Peyer's patch (tissue), 4 donors: Measurements from ENCODE around the gene CPEB4. TPM values are rescaled to one million over a fixed set of nuclear protein-coding genes. Genes with fewer than 3 reads are reported as not detected.

Experiments
- DNase-seq, 3 donors: peaks; one replicate each; pipeline ENCODE4 v3.0.0-alpha.2; 2017 to 2019
- H3K27ac ChIP-seq, 4 donors: fragments of 200-600 bp; sonication (generic); one replicate each; pipeline ENCODE4 v1.5.1; 2016 to 2019
- H3K27me3 ChIP-seq, 2 donors: fragments of 200-600 bp; sonication (generic); one replicate each; pipeline ENCODE4 v1.5.1; 2019
- H3K36me3 ChIP-seq, 3 donors: fragments of 200-600 bp; sonication (generic); one replicate each; pipeline ENCODE4 v1.5.1; 2016 to 2019
- H3K4me1 ChIP-seq, 4 donors: fragments of 200-600 bp; sonication (generic); one replicate each; pipeline ENCODE4 v1.5.1; 2016 to 2019
- H3K4me3 ChIP-seq, 4 donors: fragments of 200-600 bp; sonication (generic); 1 replicate in 3 of 4; 2 replicates in 1 of 4; pipeline ENCODE4 v1.5.1; 2016 to 2019; ENCODE audit warnings: mild to moderate bottlenecking in 1 of 4
- H3K9me3 ChIP-seq, 4 donors: fragments of 200-600 bp; sonication (generic); one replicate each; pipeline ENCODE4 v1.5.1; 2016 to 2019; ENCODE audit warnings: mild to moderate bottlenecking in 1 of 4
- CTCF ChIP-seq, 6 experiments: fragments of 450-650 bp in 4 of 6; fragments of 200-600 bp in 2 of 6; sonication (generic) in 1 of 6; IDR thresholded peaks; one replicate each; pipeline ENCODE4 v1.5.1; 2017 to 2019; ENCODE audit warnings: antibody characterized with exemption in 6 of 6, mild to moderate bottlenecking in 3 of 6, moderate library complexity in 1 of 6
- POLR2A ChIP-seq, 2 donors: fragments of 450-650 bp; IDR thresholded peaks; one replicate each; pipeline ENCODE4 v1.5.1; 2017; ENCODE audit warnings: antibody characterized with exemption in 2 of 2, mild to moderate bottlenecking in 2 of 2, moderate library complexity in 2 of 2
- total RNA-seq, 4 donors: library from RNA; depleted of rRNA; stranded (reverse); fragments of >200 nt; gene quantifications; one replicate each; pipeline ENCODE4 v1.1.0, GENCODE V29; 2016

The CPEB4 gene
- total RNA-seq, 4 donors from 2014 or later, result 29.7 to 67.0 (median 57.6) TPM

DNA sequence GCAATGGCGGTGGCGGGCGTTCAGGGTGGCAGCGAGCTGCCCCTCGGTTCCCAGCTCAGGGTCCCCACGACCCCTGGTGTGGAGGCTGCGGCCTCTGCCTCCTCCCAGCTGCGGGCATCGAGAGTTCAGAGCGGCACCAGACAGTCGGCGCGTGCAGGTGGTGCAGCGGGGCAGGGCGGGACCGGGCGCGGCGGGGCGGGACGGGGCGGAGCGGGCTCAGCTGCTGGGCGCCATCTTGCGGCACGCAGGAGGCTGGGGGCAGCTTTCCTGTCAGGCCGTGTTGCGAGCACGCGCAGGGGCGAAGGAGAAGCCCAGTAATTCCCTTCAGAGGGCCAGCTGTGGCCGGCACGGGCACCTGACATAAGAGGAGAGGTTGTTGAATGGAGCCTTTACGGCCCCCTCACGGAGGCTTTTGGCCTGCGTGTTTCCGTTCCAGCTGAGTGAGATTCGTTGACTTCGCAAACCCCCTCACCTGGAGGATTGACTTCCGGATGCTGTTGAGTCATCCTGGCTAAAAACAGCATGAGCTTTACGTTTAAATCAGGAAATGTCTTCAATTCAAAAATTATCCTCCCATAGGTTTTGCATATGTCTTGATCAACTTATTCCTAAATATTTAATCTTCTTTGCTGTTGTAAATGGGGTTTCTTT, 101.4 kb downstream of the CPEB4 start:
- TF ChIP-seq POLR2A (IDR thresholded peaks at IDR 0.05) (no peak), CTCF (IDR thresholded peaks at IDR 0.05) (no peak)
- H3K36me3 ChIP-seq, result no peaks in the 10 kb centered on the region
- H3K27ac ChIP-seq, result no peak overlapping the region
- no peaks in the 10 kb centered on the region for H3K27me3 ChIP-seq
- no peak for DNase-seq
- H3K4me3 ChIP-seq, result no peak overlapping the region
- H3K4me1 ChIP-seq, result no peaks in the 10 kb centered on the region
- H3K9me3 ChIP-seq, result no peaks in the 10 kb centered on the region

GRCh38 chr5:173997331-173997730, 109.2 kb downstream of the CPEB4 start:
- H3K36me3 ChIP-seq, result no peaks in the 10 kb centered on the region
- DNase-seq, result no peak
- H3K4me3 ChIP-seq, result no peak overlapping the region
- no peaks in the 10 kb centered on the region for H3K9me3 ChIP-seq
- no peaks in the 10 kb centered on the region for H3K27me3 ChIP-seq
- TF ChIP-seq POLR2A (IDR thresholded peaks at IDR 0.05), result no peak
- no peak for TF ChIP-seq CTCF (IDR thresholded peaks at IDR 0.05)
- H3K27ac ChIP-seq, result no peak overlapping the region
- H3K4me1 ChIP-seq, result no peaks in the 10 kb centered on the region

DNA sequence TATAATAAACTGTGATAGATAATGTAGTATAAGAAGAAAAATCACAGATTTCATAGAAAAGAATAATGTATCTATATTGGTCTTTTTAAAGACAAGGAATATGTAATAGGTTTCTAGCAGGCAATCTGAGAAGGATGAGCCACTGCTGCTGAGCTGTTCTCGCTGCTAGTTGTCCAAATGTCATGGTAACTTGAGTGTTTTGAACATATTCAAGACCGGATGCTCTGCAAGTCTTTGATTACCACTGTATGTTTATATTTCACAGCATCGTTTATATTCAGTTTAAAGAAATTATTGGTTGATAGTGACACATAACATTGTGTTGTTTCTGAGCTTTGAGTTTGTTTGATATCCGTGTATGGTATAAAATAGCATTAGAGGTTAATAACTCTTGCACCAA, 110.4 kb downstream of the CPEB4 start:
- Histone ChIP-seq H3K27ac (no peak overlapping the region), H3K9me3 (no peaks in the 10 kb centered on the region), H3K4me1 (no peaks in the 10 kb centered on the region), H3K36me3 (no peaks in the 10 kb centered on the region), H3K27me3 (no peaks in the 10 kb centered on the region), H3K4me3 (no peak overlapping the region)
- DNase-seq, result no peak
- TF ChIP-seq POLR2A (IDR thresholded peaks at IDR 0.05), result no peak
- TF ChIP-seq CTCF (IDR thresholded peaks at IDR 0.05), result no peak

DNA sequence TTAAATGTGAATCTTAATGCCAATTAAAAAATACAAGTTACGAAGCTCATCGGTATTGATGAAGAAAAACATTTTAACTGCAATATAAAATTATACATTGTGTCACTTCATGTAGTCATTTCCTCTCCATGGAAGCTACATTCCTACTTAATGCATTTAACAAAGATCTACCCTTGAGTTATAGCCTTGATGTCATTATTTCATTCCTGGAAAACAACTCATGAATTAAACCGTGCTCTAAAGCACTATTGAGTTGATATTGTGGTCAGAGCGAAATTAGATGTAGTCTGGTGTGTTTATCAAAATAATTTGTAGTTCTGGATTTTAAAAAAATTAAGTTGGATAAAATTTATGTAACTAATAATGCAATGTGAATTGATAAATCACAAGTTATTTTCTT, 111.9 kb downstream of the CPEB4 start:
- TF ChIP-seq POLR2A (IDR thresholded peaks at IDR 0.05), result no peak
- TF ChIP-seq CTCF (IDR thresholded peaks at IDR 0.05), result no peak
- no peaks in the 10 kb centered on the region for H3K4me1 ChIP-seq
- no peak for DNase-seq

GRCh38 chr5:174003795-174004194, 115.6 kb downstream of the CPEB4 start:
- Histone ChIP-seq H3K9me3 (no peaks in the 10 kb centered on the region), H3K4me1 (no peaks in the 10 kb centered on the region), H3K36me3 (no peaks in the 10 kb centered on the region), H3K27ac (no peak overlapping the region), H3K27me3 (no peaks in the 10 kb centered on the region), H3K4me3 (no peak overlapping the region)
- TF ChIP-seq POLR2A (IDR thresholded peaks at IDR 0.05), result no peak
- no peak for TF ChIP-seq CTCF (IDR thresholded peaks at IDR 0.05)
- DNase-seq, result no peak

More for the DNA sequence above, 111.9 kb downstream of the CPEB4 start:
- Histone ChIP-seq H3K27ac (no peak overlapping the region), H3K9me3 (no peaks in the 10 kb centered on the region), H3K27me3 (no peaks in the 10 kb centered on the region), H3K4me3 (no peak overlapping the region), H3K36me3 (no peaks in the 10 kb centered on the region)

GRCh38 chr5:174008922-174009321, 120.8 kb downstream of the CPEB4 start:
- no peak overlapping the region for H3K4me3 ChIP-seq
- no peak overlapping the region for H3K27ac ChIP-seq
- no peaks in the 10 kb centered on the region for H3K36me3 ChIP-seq
- TF ChIP-seq CTCF (IDR thresholded peaks at IDR 0.05) (no peak), POLR2A (IDR thresholded peaks at IDR 0.05) (no peak)
- H3K27me3 ChIP-seq, result no peaks in the 10 kb centered on the region
- DNase-seq, result no peak
- no peaks in the 10 kb centered on the region for H3K9me3 ChIP-seq
- H3K4me1 ChIP-seq, result no peaks in the 10 kb centered on the region
